ENCODE results near the gene DDX25.

The DDX25 gene

GRCh38 chr11:125952973-125953372 is 48.7 kb downstream of the DDX25 start:
- DNase-seq = no peak

GRCh38 chr11:125953401-125953935 is 49.2 kb downstream of the DDX25 start:
- DNase-seq = no peak

- DNase-seq = no peak
These were observed 50.0 kb downstream of the DDX25 start for GRCh38 chr11:125954123-125954944.

GRCh38 chr11:125954945-125955640 is 50.8 kb downstream of the DDX25 start:
- DNase-seq = no peak

GRCh38 chr11:125955856-125956255 is 51.5 kb downstream of the DDX25 start:
- no peak for DNase-seq

- DNase-seq = no peak
These were observed 52.3 kb downstream of the DDX25 start for GRCh38 chr11:125956391-125957134.

- no peak for DNase-seq
These were observed 53.5 kb downstream of the DDX25 start for GRCh38 chr11:125957618-125958332.

- no peak for DNase-seq
These were observed 54.6 kb downstream of the DDX25 start for GRCh38 chr11:125958872-125959400.

GRCh38 chr11:125959511-125959910 is 55.2 kb downstream of the DDX25 start:
- no peak for DNase-seq

- no peak for DNase-seq
These were observed 55.6 kb downstream of the DDX25 start for GRCh38 chr11:125959931-125960330.

GRCh38 chr11:125960771-125961170 is 56.5 kb downstream of the DDX25 start:
- DNase-seq = no peak

GRCh38 chr11:125967515-125967914 is 63.2 kb downstream of the DDX25 start:
- DNase-seq = no peak

- DNase-seq = no peak
These were observed 64.0 kb downstream of the DDX25 start for GRCh38 chr11:125968354-125968753.

- DNase-seq = no peak
These were observed 67.3 kb downstream of the DDX25 start for GRCh38 chr11:125971618-125972017.

GRCh38 chr11:125974284-125974683 is 70.0 kb downstream of the DDX25 start:
- no peak for DNase-seq

- no peak for DNase-seq
These were observed 71.3 kb downstream of the DDX25 start for GRCh38 chr11:125975634-125976033.

- DNase-seq = no peak
These were observed 71.8 kb downstream of the DDX25 start for GRCh38 chr11:125976156-125976555.

GRCh38 chr11:125977333-125977732 is 73.0 kb downstream of the DDX25 start:
- DNase-seq = no peak

GRCh38 chr11:125978181-125978716 is 73.9 kb downstream of the DDX25 start:
- DNase-seq = no peak
